ENCODE data around the gene GNL3. TPM values are rescaled to one million over a fixed set of nuclear protein-coding genes. Genes with fewer than 3 reads are reported as not detected.

Gene GNL3
- total and polyA plus RNA-seq, 2 donors (not counting 3 experiments of a cell fraction or from before 2014, with no cell fraction given), result 27.8 to 109 TPM

DNA sequence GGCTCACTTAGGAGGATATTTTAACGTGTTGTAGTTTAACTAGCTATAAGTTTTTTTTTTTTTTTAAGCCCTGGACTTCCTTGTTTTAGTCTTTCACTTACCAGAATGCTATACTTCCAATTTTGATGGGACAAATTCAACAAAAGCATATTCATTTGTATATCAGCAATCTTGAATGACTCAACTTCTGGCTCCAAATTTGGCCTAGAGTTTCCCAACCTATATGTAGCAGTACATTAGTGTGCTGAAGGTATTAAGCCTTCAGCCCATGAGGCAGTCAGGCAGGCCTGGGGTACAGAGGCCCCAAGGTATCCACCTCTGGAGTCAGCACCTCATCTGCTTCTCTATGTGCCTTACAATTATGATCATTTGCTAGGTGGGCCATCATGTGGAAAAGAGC, 6.0 kb upstream of the GNL3 start:
- FAIRE-seq (no peak), DNase-seq (ENCODE audit: low read depth, low spot score) (no peak)
- no peak overlapping the region for H3K4me2 ChIP-seq (ENCODE audit: insufficient read depth, low read length)
- ChIA-PET CTCF (interaction anchor here (0.8 kb wide), 1 partner anchor 13 kb away, joined by 3 read pairs; no protein-coding TSS in a partner anchor), POLR2A (no interaction called here)
- H3K9me3 ChIP-seq (replicated peaks; ENCODE audit: control insufficient read depth, insufficient read depth, low read length), result no peaks in the 10 kb centered on the region
- no TSS peak for BruUV-seq (replicated peaks)
- dilution Hi-C loops (cut with MboI; ENCODE audit: extremely low pct_ligation_motif_present, low sequenced_read_pairs) (no loop called here), intact Hi-C loops (cut with micrococcal nuclease) (loop anchor here (5.0 to 10.0 kb wide), 2 partner anchors 205 to 253 kb away; no protein-coding TSS in a partner anchor)
- TF ChIP-seq MYC (IDR thresholded peaks at IDR 0.05; ENCODE audit: low read depth, low read length) (no peak), FOS (IDR thresholded peaks at IDR 0.05; ENCODE audit: borderline replicate concordance, insufficient read depth, low read length) (no peak), CTCF (IDR thresholded peaks at IDR 0.05; ENCODE audit: extremely low read depth in 1 of 2, insufficient read depth in 1 of 2, low read depth in 1 of 2, low read length in 2 of 2) (no peak), EZH2 (IDR thresholded peaks at IDR 0.05; ENCODE audit: borderline replicate concordance, low read depth, low read length, severe bottlenecking) (no peak), POLR2A (IDR thresholded peaks at IDR 0.05; ENCODE audit: low read depth, low read length) (no peak), JUN (IDR thresholded peaks at IDR 0.05; ENCODE audit: borderline replicate concordance, insufficient read depth, insufficient read length, low read depth) (no peak), POLR2AphosphoS5 (IDR thresholded peaks at IDR 0.05; ENCODE audit: insufficient read depth, low read depth, low read length) (no peak), GATA2 (IDR thresholded peaks at IDR 0.05; ENCODE audit: insufficient read depth, insufficient read length, low read depth, low read length) (no peak)
- TF ChIP-seq, protein P1, sequence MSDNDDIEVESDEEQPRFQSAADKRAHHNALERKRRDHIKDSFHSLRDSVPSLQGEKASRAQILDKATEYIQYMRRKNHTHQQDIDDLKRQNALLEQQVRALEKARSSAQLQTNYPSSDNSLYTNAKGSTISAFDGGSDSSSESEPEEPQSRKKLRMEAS (IDR thresholded peaks at IDR 0.05; ENCODE audit: insufficient read depth, insufficient read length), result no peak
- H3K36me3 ChIP-seq (ENCODE audit: control insufficient read depth in 2 of 2, extremely low read depth in 1 of 2, insufficient read depth in 2 of 2, low read length in 2 of 2), result peaks cover 17 to 23% of the 10 kb centered on the region in 2 experiments
- H3K9ac ChIP-seq (replicated peaks; ENCODE audit: extremely low read depth, insufficient read depth, low read length), result no peak overlapping the region
- H2AFZ ChIP-seq (ENCODE audit: low read depth, low read length), result no peak overlapping the region
- no peaks in the 10 kb centered on the region for H3K27me3 ChIP-seq (ENCODE audit: control insufficient read depth in 2 of 2, insufficient read depth in 2 of 2, low read length in 2 of 2)
- peaks cover 2% of the 10 kb centered on the region for H4K20me1 ChIP-seq (replicated peaks; ENCODE audit: control insufficient read depth, extremely low read depth, insufficient read depth, low read length)
- H3K4me3 ChIP-seq (replicated peaks in 1 of 3; ENCODE audit: insufficient read depth in 1 of 3, low read depth in 1 of 3, low read length in 3 of 3), result no peak overlapping the region
- H3K4me1 ChIP-seq (ENCODE audit: control insufficient read depth, extremely low read depth, insufficient read depth, low read length), result peaks cover 7% of the 10 kb centered on the region
- H3K9me1 ChIP-seq (replicated peaks; ENCODE audit: control insufficient read depth, extremely low read depth, insufficient read depth, low read length), result no peaks in the 10 kb centered on the region
- peaks cover 60% of the 10 kb centered on the region for H3K79me2 ChIP-seq (ENCODE audit: control insufficient read depth, insufficient read depth, low read length)
- H3K27ac ChIP-seq (ENCODE audit: insufficient read depth, low read depth, low read length), result no peak overlapping the region

Measured in endothelial cell of umbilical vein (primary cell).